Raji (cell line): ENCODE results near the gene MCCD1.

Experiments
- POLR2A ChIP-seq: IDR thresholded peaks from 2 replicates; pipeline ENCODE4 v1.6.1; 2011; ENCODE audit warnings: low read depth, low read length, control low read depth; ENCODE audit not compliant: insufficient read depth

The MCCD1 gene

GRCh38 chr6:31557443-31558317 is 28.9 kb downstream of the MCCD1 start:
- no peak for TF ChIP-seq POLR2A

GRCh38 chr6:31558318-31558625 is 29.5 kb downstream of the MCCD1 start:
- no peak for TF ChIP-seq POLR2A

DNA sequence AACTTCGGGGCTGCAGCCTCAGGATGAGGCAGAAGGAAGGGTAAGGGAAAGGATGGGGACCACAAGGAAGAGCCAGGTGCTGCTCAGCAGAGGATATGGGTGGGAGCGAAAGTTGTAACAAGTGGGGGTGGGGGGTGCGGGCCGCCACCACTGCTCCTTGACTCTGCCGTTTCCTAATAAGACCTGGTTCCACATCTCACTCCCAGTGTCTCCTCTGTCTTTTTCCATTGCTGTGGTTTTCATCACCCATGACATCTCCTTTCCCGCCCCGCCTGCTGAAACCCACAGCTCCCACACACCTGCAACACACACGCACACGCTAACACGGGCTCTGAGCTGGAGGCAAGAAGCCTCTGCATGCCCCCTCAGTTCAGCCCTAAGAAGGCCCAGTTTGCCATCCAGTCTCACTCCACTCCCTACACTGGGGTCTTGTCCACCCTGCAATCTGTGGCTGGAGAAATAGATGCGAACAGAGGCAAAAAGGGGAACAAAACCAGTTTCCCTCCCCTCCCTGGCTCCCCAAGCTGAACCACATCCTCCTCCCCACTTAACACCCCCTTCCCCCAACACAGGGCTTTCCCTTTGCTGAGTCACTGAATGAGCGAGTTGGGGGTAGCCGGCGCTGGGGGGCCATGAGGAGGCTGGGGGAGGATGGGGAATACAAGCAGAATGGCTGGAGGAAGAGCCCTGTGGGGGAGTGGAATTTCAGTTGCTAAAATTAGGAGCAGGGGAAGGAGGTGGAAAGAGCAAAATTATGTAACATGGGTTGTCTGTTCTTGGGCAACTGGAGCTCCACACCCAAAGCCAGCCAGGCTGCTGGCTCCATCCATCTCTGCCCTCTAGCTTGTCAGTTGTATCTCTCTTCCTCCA is 30.1 kb downstream of the MCCD1 start:
- TF ChIP-seq POLR2A, result peak; percentile 33; the same call in 1 of the 2 replicates

GRCh38 chr6:31559606-31559957 is 30.8 kb downstream of the MCCD1 start:
- no peak; the same call in 1 of the 2 replicates for TF ChIP-seq POLR2A

- peak; percentile 50; the same call in 1 of the 2 replicates for TF ChIP-seq POLR2A
Measured at GRCh38 chr6:31559958-31560696, 31.4 kb downstream of the MCCD1 start.

GRCh38 chr6:31560697-31561058 is 31.9 kb downstream of the MCCD1 start:
- no peak for TF ChIP-seq POLR2A

DNA sequence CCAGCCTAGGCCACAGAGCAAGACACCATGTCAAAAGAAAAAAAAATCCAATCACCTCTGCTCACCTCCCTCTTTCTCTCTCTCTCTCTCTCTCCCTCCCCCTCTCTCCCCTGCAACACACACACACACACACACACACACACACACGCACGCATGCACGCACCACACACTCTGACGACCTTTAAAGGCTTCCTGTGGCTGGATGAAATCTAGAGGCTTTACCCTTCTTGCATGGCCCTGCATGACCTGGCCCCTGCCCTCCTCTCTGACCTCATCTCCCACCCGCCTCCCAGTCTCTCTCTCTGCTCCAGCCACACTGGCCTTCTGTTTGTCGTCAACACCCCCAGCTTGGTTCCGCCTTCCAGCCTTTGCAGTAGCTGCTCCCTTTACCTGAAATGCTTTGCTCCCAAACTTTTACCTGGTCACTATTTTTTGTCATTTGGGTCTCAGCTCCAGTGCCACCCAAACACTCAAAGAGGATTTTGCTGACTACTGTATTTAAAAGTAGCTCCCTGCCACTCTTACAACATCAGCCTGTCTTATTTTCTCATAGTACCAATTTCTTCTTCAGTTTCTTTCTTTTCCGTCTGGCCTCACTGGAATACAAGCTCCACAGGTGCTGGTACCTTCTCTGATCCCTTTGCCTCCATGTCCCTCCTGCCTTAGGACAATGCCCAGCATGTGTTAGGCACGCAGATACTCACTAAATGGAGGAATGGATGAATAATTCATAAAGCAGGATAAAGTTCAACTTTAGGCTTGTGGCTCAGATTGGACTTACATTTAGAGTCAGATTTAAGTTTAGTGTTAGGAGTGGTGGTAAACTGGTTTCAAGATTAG is 39.0 kb downstream of the MCCD1 start:
- TF ChIP-seq POLR2A, result no peak

GRCh38 chr6:31568537-31568961 is 39.8 kb downstream of the MCCD1 start:
- peak; percentile 35; the same call in 1 of the 2 replicates for TF ChIP-seq POLR2A

DNA sequence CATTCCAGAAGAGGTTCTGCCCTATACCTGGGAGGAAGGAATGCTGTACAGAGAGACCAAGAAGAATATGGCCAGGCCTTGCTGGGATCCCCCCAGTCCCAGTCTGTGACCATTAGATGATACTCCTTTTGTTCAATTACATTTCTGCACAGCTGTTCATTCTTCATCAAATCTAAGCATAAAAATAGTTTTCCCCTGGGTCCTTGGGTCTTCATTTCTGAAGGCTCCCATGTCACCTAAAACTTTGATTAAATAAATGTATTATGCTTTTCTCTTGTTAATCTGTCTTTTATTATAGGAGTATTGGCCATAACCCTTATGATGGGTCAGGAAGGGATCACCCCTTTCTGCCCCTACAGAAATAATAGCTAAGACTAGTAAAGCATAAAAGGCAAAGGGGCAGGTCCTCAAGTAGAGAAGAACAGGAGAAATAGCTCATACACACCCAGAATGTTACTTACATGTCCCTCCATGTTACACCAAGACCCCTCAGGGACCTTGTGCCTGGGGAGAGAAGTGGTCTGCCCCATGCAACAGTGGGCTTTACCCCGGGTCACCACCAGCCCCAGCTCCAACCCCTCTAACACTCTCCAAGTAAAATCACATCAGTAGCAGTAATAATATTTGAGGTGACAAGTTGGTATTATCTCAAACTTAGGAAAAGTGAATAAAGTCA is 41.2 kb downstream of the MCCD1 start:
- no peak for TF ChIP-seq POLR2A

DNA sequence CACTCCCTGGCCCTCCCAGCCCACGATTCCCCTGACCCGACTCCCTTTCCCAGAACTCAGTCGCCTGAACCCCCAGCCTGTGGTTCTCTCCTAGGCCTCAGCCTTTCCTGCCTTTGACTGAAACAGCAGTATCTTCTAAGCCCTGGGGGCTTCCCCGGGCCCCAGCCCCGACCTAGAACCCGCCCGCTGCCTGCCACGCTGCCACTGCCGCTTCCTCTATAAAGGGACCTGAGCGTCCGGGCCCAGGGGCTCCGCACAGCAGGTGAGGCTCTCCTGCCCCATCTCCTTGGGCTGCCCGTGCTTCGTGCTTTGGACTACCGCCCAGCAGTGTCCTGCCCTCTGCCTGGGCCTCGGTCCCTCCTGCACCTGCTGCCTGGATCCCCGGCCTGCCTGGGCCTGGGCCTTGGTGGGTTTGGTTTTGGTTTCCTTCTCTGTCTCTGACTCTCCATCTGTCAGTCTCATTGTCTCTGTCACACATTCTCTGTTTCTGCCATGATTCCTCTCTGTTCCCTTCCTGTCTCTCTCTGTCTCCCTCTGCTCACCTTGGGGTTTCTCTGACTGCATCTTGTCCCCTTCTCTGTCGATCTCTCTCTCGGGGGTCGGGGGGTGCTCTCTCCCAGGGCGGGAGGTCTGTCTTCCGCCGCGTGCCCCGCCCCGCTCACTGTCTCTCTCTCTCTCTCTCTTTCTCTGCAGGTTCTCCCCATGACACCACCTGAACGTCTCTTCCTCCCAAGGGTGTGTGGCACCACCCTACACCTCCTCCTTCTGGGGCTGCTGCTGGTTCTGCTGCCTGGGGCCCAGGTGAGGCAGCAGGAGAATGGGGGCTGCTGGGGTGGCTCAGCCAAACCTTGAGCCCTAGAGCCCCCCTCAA is 43.5 kb downstream of the MCCD1 start, which contains the start of gene LTA:
Gene LTA, plus strand, starts transcription at position 249 of the 871 bp plus-strand sequence. Its CDS starts 454 bp downstream, at position 703.
- TF ChIP-seq POLR2A, result peak; percentile 54

GRCh38 chr6:31573239-31574105 is 44.7 kb downstream of the MCCD1 start:
- TF ChIP-seq POLR2A, result no peak
